ENCODE results near the gene VWA1.
"Not testable (repeated sequence)": the region's sequence is repeated elsewhere in the genome, so short reads cannot be mapped to it uniquely, and the experiment has no call there.

The VWA1 gene

GRCh38 chr1:1435911-1436629 is 580 bp downstream of the VWA1 start:
- DNase-seq (ENCODE audit: low read depth in 2 of 3, low spot score in 2 of 3): no peak

GRCh38 chr1:1436630-1437032 is 1.1 kb downstream of the VWA1 start:
- no peak for DNase-seq (ENCODE audit: low read depth in 2 of 3, low spot score in 2 of 3)

GRCh38 chr1:1437033-1437903 is 1.8 kb downstream of the VWA1 start:
- DNase-seq (ENCODE audit: low read depth in 2 of 3, low spot score in 2 of 3): no peak

- DNase-seq (ENCODE audit: low read depth in 2 of 3, low spot score in 2 of 3): no peak
Observed at GRCh38 chr1:1437904-1438376, 2.5 kb downstream of the VWA1 start.

- DNase-seq (ENCODE audit: low read depth in 2 of 3, low spot score in 2 of 3): no peak
Observed at GRCh38 chr1:1438531-1439381, 3.3 kb downstream of the VWA1 start.

GRCh38 chr1:1439546-1440261 is 4.2 kb downstream of the VWA1 start:
- no peak for DNase-seq (ENCODE audit: low read depth in 2 of 3, low spot score in 2 of 3)

- DNase-seq (ENCODE audit: low read depth in 2 of 3, low spot score in 2 of 3): no peak
Observed at GRCh38 chr1:1440262-1441001, 4.9 kb downstream of the VWA1 start.

GRCh38 chr1:1441002-1441888 is 5.8 kb downstream of the VWA1 start:
- DNase-seq (ENCODE audit: low read depth in 2 of 3, low spot score in 2 of 3): peak in 2 of 3 experiments; percentile 49 to 52

GRCh38 chr1:1442069-1442770 is 6.7 kb downstream of the VWA1 start:
- no peak for DNase-seq (ENCODE audit: low read depth in 2 of 3, low spot score in 2 of 3)

- DNase-seq (ENCODE audit: low read depth in 2 of 3, low spot score in 2 of 3): not testable (repeated sequence)
Observed at GRCh38 chr1:1446631-1447030, 11.1 kb downstream of the VWA1 start.

GRCh38 chr1:1449099-1449739 is 13.7 kb downstream of the VWA1 start, which contains the start of gene ATAD3C:
Gene ATAD3C (plus strand): TSS chr1:1449689. CDS start chr1:1450684, 995 bp downstream.
- DNase-seq (ENCODE audit: low read depth in 2 of 3, low spot score in 2 of 3): no peak

GRCh38 chr1:1450616-1451015 is 15.1 kb downstream of the VWA1 start:
- not testable (repeated sequence) for DNase-seq (ENCODE audit: low read depth in 2 of 3, low spot score in 2 of 3)

GRCh38 chr1:1451696-1452364 is 16.3 kb downstream of the VWA1 start:
- no peak for DNase-seq (ENCODE audit: low read depth in 2 of 3, low spot score in 2 of 3)

- DNase-seq (ENCODE audit: low read depth in 2 of 3, low spot score in 2 of 3): not testable (repeated sequence)
Observed at GRCh38 chr1:1452365-1452739, 16.9 kb downstream of the VWA1 start.

GRCh38 chr1:1452882-1453281 is 17.4 kb downstream of the VWA1 start:
- no peak for DNase-seq (ENCODE audit: low read depth in 2 of 3, low spot score in 2 of 3)

GRCh38 chr1:1454286-1455056 is 19.0 kb downstream of the VWA1 start:
- not testable (repeated sequence) for DNase-seq (ENCODE audit: low read depth in 2 of 3, low spot score in 2 of 3)
